Measurements from ENCODE around the gene LIM2.

GRCh38 chr19:51370230-51370629 is 17.5 kb downstream of the LIM2 start:
- TF ChIP-seq ESRRG (CRISPR knock-in tag; IDR thresholded peaks at IDR 0.05): no peak
- no peak for TF ChIP-seq ZFP3 (CRISPR knock-in tag; IDR thresholded peaks at IDR 0.05)
- TF ChIP-seq CSRNP3 (CRISPR knock-in tag; IDR thresholded peaks at IDR 0.05): no peak
- no peak for TF ChIP-seq CREB5 (CRISPR knock-in tag; IDR thresholded peaks at IDR 0.05; ENCODE audit: low read depth)

Measured in SK-N-SH treated with all-trans-retinoic acid at 6 μM for 48 hours (cell line).